SK-N-SH (cell line): Measurements from ENCODE around the gene SPRED2. TPM values are rescaled to one million over a fixed set of nuclear protein-coding genes. Genes with fewer than 3 reads are reported as not detected.
A peak's percentile ranks its signal among the peaks of the same experiment; 100 is the strongest.

ENCODE experiments used
- CTCF ChIA-PET: fragments of 300-600, 350-600 bp; formaldehyde crosslinking; extraction: SDS; loops from one replicate; lab custom pipeline; 2021; lab: Yijun Ruan, JAX
- POLR2A ChIA-PET: fragments of 350-600 bp; sonication (Branson Sonifier 250); formaldehyde crosslinking; extraction: SDS; loops from one replicate; lab custom pipeline; 2020; ENCODE audit warnings: antibody characterized with exemption, inconsistent platforms; lab: Yijun Ruan, JAX
- DNase-seq: peaks from one replicate; pipeline ENCODE4 v3.0.0; 2012
- H2AFZ ChIP-seq: fragments of 200-600 bp; sonication (generic); 2 replicates; pipeline ENCODE4 v1.8.1; 2016; ENCODE audit warnings: antibody characterized with exemption, mild to moderate bottlenecking, low read depth
- H3F3A ChIP-seq: fragments of 200-600 bp; sonication (generic); replicated peaks from 2 replicates; pipeline ENCODE3; 2016; ENCODE audit warnings: antibody characterized with exemption, mild to moderate bottlenecking; ENCODE audit not compliant: insufficient read depth
- H3K27ac ChIP-seq, 2 experiments: fragments of 200-500 bp in 1 of 2; fragments of 200-600 bp in 1 of 2; sonication (Bioruptor generic) in 1 of 2; sonication (generic), shearing (Covaris generic) in 1 of 2; 2 replicates each; pipeline versions ENCODE4 v1.5.1 to v1.6.1; 2014 to 2016; ENCODE audit warnings: low read depth in 2 of 2, inconsistent platforms in 1 of 2, low read length in 1 of 2, mild to moderate bottlenecking in 1 of 2, mixed read lengths in 1 of 2
- H3K27me3 ChIP-seq: fragments of 200-600 bp; sonication (generic), shearing (Covaris generic); 2 replicates; pipeline ENCODE4 v1.6.1; 2016; ENCODE audit warnings: mixed run types; ENCODE audit not compliant: insufficient read depth
- H3K36me3 ChIP-seq, 2 experiments: fragments of 200-500 bp in 1 of 2; fragments of 200-600 bp in 1 of 2; sonication (Bioruptor generic) in 1 of 2; sonication (generic) in 1 of 2; replicated peaks in 1 of 2; 2 replicates each; pipeline versions ENCODE3 to v1.5.1; 2014 to 2016; ENCODE audit warnings: low read length in 1 of 2, mild to moderate bottlenecking in 1 of 2; ENCODE audit not compliant: insufficient read depth in 2 of 2, control insufficient read depth in 1 of 2
- H3K4me1 ChIP-seq, 2 experiments: fragments of 200-500 bp in 1 of 2; fragments of 200-600 bp in 1 of 2; sonication (Bioruptor generic) in 1 of 2; sonication (generic), shearing (Covaris generic) in 1 of 2; 2 replicates each; pipeline versions ENCODE4 v1.5.1 to v1.6.1; 2014 to 2016; ENCODE audit warnings: low read depth in 1 of 2, low read length in 1 of 2, mixed run types in 1 of 2; ENCODE audit not compliant: insufficient read depth in 2 of 2, control insufficient read depth in 1 of 2
- H3K4me2 ChIP-seq: fragments of 200-600 bp; sonication (generic), shearing (Covaris generic); 2 replicates; pipeline ENCODE4 v1.6.1; 2017; ENCODE audit warnings: mixed run types
- H3K4me3 ChIP-seq, 2 experiments: fragments of 200-500 bp in 1 of 2; fragments of 200-600 bp in 1 of 2; sonication (Bioruptor generic) in 1 of 2; sonication (generic), shearing (Covaris generic) in 1 of 2; 2 replicates each; pipeline versions ENCODE4 v1.5.1 to v1.8.1; 2014 to 2016; ENCODE audit warnings: low read depth in 2 of 2, inconsistent platforms in 1 of 2, low read length in 1 of 2, mild to moderate bottlenecking in 1 of 2, mixed read lengths in 1 of 2, moderate library complexity in 1 of 2
- H3K79me2 ChIP-seq: fragments of 200-600 bp; sonication (generic); 2 replicates; pipeline ENCODE4 v1.8.1; 2017; ENCODE audit warnings: mild to moderate bottlenecking; ENCODE audit not compliant: insufficient read depth
- H3K9ac ChIP-seq: fragments of 200-600 bp; sonication (generic); 2 replicates; pipeline ENCODE4 v1.6.1; 2017; ENCODE audit warnings: mixed run types
- H3K9me2 ChIP-seq: fragments of 200-600 bp; sonication (generic); 2 replicates; pipeline ENCODE4 v1.6.1; 2017; ENCODE audit warnings: mixed run types
- H3K9me3 ChIP-seq: fragments of 200-600 bp; sonication (generic); 2 replicates; pipeline ENCODE4 v1.6.1; 2017; ENCODE audit warnings: mixed run types, mild to moderate bottlenecking, moderate library complexity
- H4K20me1 ChIP-seq: fragments of 200-600 bp; sonication (generic); 2 replicates; pipeline ENCODE4 v1.6.1; 2017; ENCODE audit warnings: mild to moderate bottlenecking, mixed run types; ENCODE audit not compliant: insufficient read depth
- CHD2 ChIP-seq: fragments of 150-350 bp; IDR thresholded peaks from 2 replicates; pipeline ENCODE4 v1.6.1; 2018; ENCODE audit warnings: low read length; ENCODE audit not compliant: partially characterized antibody
- ELF1 ChIP-seq: IDR thresholded peaks from 2 replicates; pipeline ENCODE4 v1.4.0; 2012
- EP300 ChIP-seq, 2 experiments: IDR thresholded peaks; 2 replicates each; pipeline versions ENCODE4 v1.4.0 to v1.6.1; 2012; ENCODE audit warnings: borderline replicate concordance in 1 of 2, low read depth in 1 of 2, low read length in 1 of 2
- EZH2phosphoT487 ChIP-seq: fragments of 200-600 bp; sonication (generic); IDR thresholded peaks from 2 replicates; pipeline ENCODE4 v1.6.1; 2017; ENCODE audit warnings: low read depth, mixed run types, mild to moderate bottlenecking, antibody characterized with exemption, moderate library complexity, borderline replicate concordance
- FOSL2 ChIP-seq: IDR thresholded peaks from 2 replicates; pipeline ENCODE4 v1.4.0; 2012; ENCODE audit warnings: low read depth, mild to moderate bottlenecking, moderate library complexity, borderline replicate concordance
- FOXJ3 ChIP-seq: sonication (generic); formaldehyde crosslinking; IDR thresholded peaks from 2 replicates; pipeline ENCODE4 v1.5.1; 2020; ENCODE audit warnings: mild to moderate bottlenecking, missing genetic modification reagents
- FOXM1 ChIP-seq: IDR thresholded peaks from 2 replicates; pipeline ENCODE4 v1.4.0; 2012; ENCODE audit warnings: low read depth, mild to moderate bottlenecking
- GABPA ChIP-seq: IDR thresholded peaks from 2 replicates; pipeline ENCODE4 v1.4.0; 2012; ENCODE audit warnings: low read depth, mild to moderate bottlenecking
- JUND ChIP-seq: IDR thresholded peaks from 2 replicates; pipeline ENCODE4 v1.4.0; 2012
- MAX ChIP-seq: IDR thresholded peaks from 2 replicates; pipeline ENCODE4 v1.4.0; 2012; ENCODE audit warnings: low read depth
- MEF2A ChIP-seq: IDR thresholded peaks from 2 replicates; pipeline ENCODE4 v1.4.0; 2012; ENCODE audit warnings: low read depth, borderline replicate concordance
- MXI1 ChIP-seq: IDR thresholded peaks from 2 replicates; pipeline ENCODE4 v1.6.1; 2012; ENCODE audit warnings: mild to moderate bottlenecking, low read depth, low read length, improper control_type of control experiment
- NFIC ChIP-seq: IDR thresholded peaks from 2 replicates; pipeline ENCODE4 v1.4.0; 2012; ENCODE audit warnings: borderline replicate concordance
- NRF1 ChIP-seq: IDR thresholded peaks from 2 replicates; pipeline ENCODE4 v1.6.1; 2012; ENCODE audit warnings: low read depth, mild to moderate bottlenecking, low read length
- PBX3 ChIP-seq: IDR thresholded peaks from 2 replicates; pipeline ENCODE4; 2012
- POLR2AphosphoS5 ChIP-seq: IDR thresholded peaks from 2 replicates; pipeline ENCODE4 v1.6.1; 2012; ENCODE audit warnings: low read depth, low read length
- RAD21 ChIP-seq: IDR thresholded peaks from 2 replicates; pipeline ENCODE4 v1.6.1; 2012; ENCODE audit warnings: mild to moderate bottlenecking, low read length
- RCOR1 ChIP-seq: fragments of 150-350 bp; IDR thresholded peaks from 2 replicates; pipeline ENCODE4 v1.6.1; 2017; ENCODE audit warnings: antibody characterized with exemption, low read length
- REST ChIP-seq: IDR thresholded peaks from 2 replicates; pipeline ENCODE4 v1.6.1; 2012; ENCODE audit warnings: mild to moderate bottlenecking, low read depth, low read length, moderate library complexity
- RFX5 ChIP-seq: IDR thresholded peaks from 2 replicates; pipeline ENCODE4 v1.6.1; 2012; ENCODE audit warnings: mild to moderate bottlenecking, improper control_type of control experiment, low read length
- RXRA ChIP-seq: IDR thresholded peaks from 2 replicates; pipeline ENCODE4 v1.4.0; 2012; ENCODE audit warnings: low read depth, mild to moderate bottlenecking, borderline replicate concordance
- SMC3 ChIP-seq: IDR thresholded peaks from 2 replicates; pipeline ENCODE4 v1.6.1; 2012; ENCODE audit warnings: low read depth, low read length, improper control_type of control experiment
- TAF1 ChIP-seq: IDR thresholded peaks from 2 replicates; pipeline ENCODE4 v1.6.1; 2012; ENCODE audit warnings: low read depth, mild to moderate bottlenecking, low read length, moderate library complexity, borderline replicate concordance
- USF1 ChIP-seq: IDR thresholded peaks from 2 replicates; pipeline ENCODE4 v1.4.0; 2012; ENCODE audit warnings: low read depth, borderline replicate concordance
- YY1 ChIP-seq: IDR thresholded peaks from 2 replicates; pipeline ENCODE4 v1.4.0; 2012; ENCODE audit warnings: low read depth, mild to moderate bottlenecking
- whole genome bisulfite sequencing: methylation state at CpG from one replicate; pipeline ENCODE4 v1.1.6; 2017; ENCODE audit warnings: low lambda C conversion rate; 5-methylcytosine and 5-hydroxymethylcytosine counted together
- polyA plus RNA-seq, 3 experiments: library from polyadenylated mRNA; depleted of rRNA; stranded (reverse); fragments of >200 nt; gene quantifications; 2 replicates each; pipeline ENCODE4 v1.2.3, GENCODE V29; 2012

SPRED2 gene
- polyA plus RNA-seq, 1 of the 3 experiments (the other 2 are of a cell fraction): 21.9 TPM

- TF ChIP-seq FOXJ3 (CRISPR knock-in tag): no peak
- TF ChIP-seq GABPA: no peak
- no peak for TF ChIP-seq CHD2
- TF ChIP-seq MAX: no peak
- no peak for TF ChIP-seq MEF2A
- TF ChIP-seq RCOR1: no peak
- no peak for TF ChIP-seq POLR2AphosphoS5
- no peak for TF ChIP-seq FOXM1
- TF ChIP-seq SMC3: no peak
- TF ChIP-seq JUND: no peak
- TF ChIP-seq, all 33 proteins: peak for 0
These were observed 48.6 kb downstream of the SPRED2 start (continued) for GRCh38 chr2:65383541-65384488.

- Histone ChIP-seq H3K9me3 (no peaks in the 10 kb centered on the region), H3K79me2 (peaks cover 92% of the 10 kb centered on the region), H3K27me3 (no peaks in the 10 kb centered on the region), H3K36me3 (no peaks in the 10 kb centered on the region), H3K4me2 (peak overlapping the region; percentile 61), H4K20me1 (peaks cover 87% of the 10 kb centered on the region), H3F3A (peaks cover 15% of the 10 kb centered on the region), H3K9ac (no peak overlapping the region), H3K27ac (peak overlapping the region; percentile 53 to 75; a peak in 3 of 4 replicates), H2AFZ (no peak overlapping the region), H3K4me1 (peaks cover 24 to 27% of the 10 kb centered on the region in 2 experiments; a peak in 3 of 4 replicates), H3K9me2 (no peaks in the 10 kb centered on the region), H3K4me3 (peak overlapping the region in 1 of 2 experiments; percentile 18; a peak in 1 of 4 replicates)
- DNase-seq: peak; percentile 50
- CTCF ChIA-PET: interaction anchor here (1.3 kb wide), 1 partner anchor 54 kb away, joined by 3 read pairs; no protein-coding TSS in a partner anchor
- POLR2A ChIA-PET: interaction anchor here (0.6 kb wide), 1 partner anchor 1420 kb away, joined by 3 read pairs; no protein-coding TSS in a partner anchor
- WGBS: 35% methylated on average over 13 of the region's 20 CpGs
- TF ChIP-seq YY1: no peak
- no peak for TF ChIP-seq PBX3
- peak in 1 of 2 experiments; percentile 20; a peak in 1 of 4 replicates for TF ChIP-seq EP300 (IDR thresholded peaks at IDR 0.05; ENCODE audit: borderline replicate concordance in 1 of 2, low read depth in 1 of 2, low read length in 1 of 2)
- TF ChIP-seq ELF1: no peak
- TF ChIP-seq FOSL2: 0 out of 2 replicates have a peak, but pooled peaks have one; percentile 22
- no peak for TF ChIP-seq RAD21
- no peak for TF ChIP-seq REST
- peak; percentile 56; the same call in 1 of the 2 replicates for TF ChIP-seq MXI1
- TF ChIP-seq USF1: no peak
- TF ChIP-seq FOXJ3 (CRISPR knock-in tag): no peak
- TF ChIP-seq TAF1: no peak
- no peak for TF ChIP-seq POLR2AphosphoS5
- TF ChIP-seq NRF1: no peak
- TF ChIP-seq NFIC: peak; percentile 77
- TF ChIP-seq RCOR1: no peak
- no peak for TF ChIP-seq RXRA
- TF ChIP-seq CHD2: no peak
- no peak for TF ChIP-seq FOXM1
- no peak for TF ChIP-seq GABPA
- no peak for TF ChIP-seq EZH2phosphoT487
- TF ChIP-seq RFX5: no peak
These were observed 49.5 kb downstream of the SPRED2 start for GRCh38 chr2:65382776-65383357.
